Muscle layer of duodenum (tissue), 2 donors: ENCODE measurements around the gene TMEM167A.

ENCODE experiments used
- H3K27ac ChIP-seq: one replicate; pipeline ENCODE4 v1.7.0; 2013; ENCODE audit warnings: mild to moderate bottlenecking, low read length
- H3K27me3 ChIP-seq: one replicate; pipeline ENCODE4 v1.7.0; 2013; ENCODE audit warnings: low read depth, mild to moderate bottlenecking, control low read depth, low read length
- H3K36me3 ChIP-seq, 2 donors: one replicate each; pipeline ENCODE4 v1.7.0; 2013; ENCODE audit warnings: low read length in 2 of 2, control low read depth in 1 of 2, mild to moderate bottlenecking in 1 of 2; ENCODE audit not compliant: insufficient read depth in 2 of 2, control insufficient read depth in 1 of 2
- H3K4me1 ChIP-seq, 2 donors: one replicate each; pipeline ENCODE4 v1.7.0; 2013; ENCODE audit warnings: low read length in 2 of 2, mild to moderate bottlenecking in 2 of 2, control low read depth in 1 of 2, moderate library complexity in 1 of 2; ENCODE audit not compliant: insufficient read depth in 2 of 2, control insufficient read depth in 1 of 2
- H3K4me3 ChIP-seq, 2 donors: one replicate each; pipeline ENCODE4 v1.7.0; 2013; ENCODE audit warnings: low read length in 2 of 2, low read depth in 1 of 2, mild to moderate bottlenecking in 1 of 2
- H3K9me3 ChIP-seq, 2 donors: one replicate each; pipeline ENCODE4 v1.7.0; 2013; ENCODE audit warnings: low read length in 2 of 2, control low read depth in 1 of 2, mild to moderate bottlenecking in 1 of 2; ENCODE audit not compliant: control insufficient read depth in 1 of 2
- donor health status: healthy.

TMEM167A gene

GRCh38 chr5:83003791-83004190 lies 73.4 kb downstream of the TMEM167A start:
- Histone ChIP-seq H3K27ac (no peak overlapping the region), H3K4me1 (no peaks in the 10 kb centered on the region), H3K27me3 (no peaks in the 10 kb centered on the region), H3K36me3 (no peaks in the 10 kb centered on the region), H3K9me3 (no peaks in the 10 kb centered on the region), H3K4me3 (no peak overlapping the region)
